NCI-H446 treated with DMSO at 0.1 percent for 48 hours (cell line): ENCODE data around the gene SERTAD2.

Source experiments
- DNase-seq: peaks from one replicate; lab custom pipeline; 2025; lab: John Stamatoyannopoulos, UW

SERTAD2 gene

DNA sequence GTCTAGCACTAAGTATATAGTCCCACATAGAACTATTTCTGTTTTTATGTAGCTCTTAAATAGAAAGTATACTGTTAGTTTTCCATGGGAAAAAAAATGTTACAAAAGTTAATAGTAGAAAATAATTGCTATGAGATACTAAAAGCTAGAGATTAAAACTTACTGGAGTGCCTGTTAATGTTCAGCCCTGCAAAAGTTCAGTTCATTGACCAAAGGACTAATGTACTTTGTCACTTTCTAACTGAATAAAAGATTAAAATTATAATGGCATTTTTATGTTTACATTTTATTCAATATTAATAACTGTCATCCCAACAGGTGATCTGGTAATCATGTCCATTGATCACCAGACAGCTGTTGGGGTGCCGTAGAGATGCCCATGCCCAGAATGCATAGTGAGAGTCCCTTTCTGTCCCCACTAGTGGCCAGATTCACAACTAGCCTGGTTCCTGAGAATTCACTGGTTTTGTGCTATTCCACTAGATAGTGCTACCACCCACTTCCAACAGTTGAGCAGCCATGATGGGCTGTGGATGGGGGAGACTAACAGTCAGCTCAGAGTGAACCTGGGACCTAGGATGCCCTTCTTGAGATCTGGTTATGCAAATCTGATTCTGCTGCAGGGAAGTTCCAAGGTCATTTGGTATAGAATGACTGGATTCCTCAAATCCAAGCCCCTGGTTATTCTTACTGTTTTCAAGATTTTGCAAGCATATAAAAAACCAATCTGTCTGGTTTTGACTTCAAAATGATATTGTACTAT, 71.8 kb downstream of the SERTAD2 start:
- DNase-seq = no peak
